Measurements from ENCODE around the gene CEACAM7. TPM values are rescaled to one million over a fixed set of nuclear protein-coding genes. Genes with fewer than 3 reads are reported as not detected.
A peak's percentile ranks its signal among the peaks of the same experiment; 100 is the strongest.

Gene CEACAM7
- total and polyA plus RNA-seq, 2 of the 13 experiments (the other 11 are each of a cell fraction or from before 2014, with no cell fraction given), result not detected

DNA sequence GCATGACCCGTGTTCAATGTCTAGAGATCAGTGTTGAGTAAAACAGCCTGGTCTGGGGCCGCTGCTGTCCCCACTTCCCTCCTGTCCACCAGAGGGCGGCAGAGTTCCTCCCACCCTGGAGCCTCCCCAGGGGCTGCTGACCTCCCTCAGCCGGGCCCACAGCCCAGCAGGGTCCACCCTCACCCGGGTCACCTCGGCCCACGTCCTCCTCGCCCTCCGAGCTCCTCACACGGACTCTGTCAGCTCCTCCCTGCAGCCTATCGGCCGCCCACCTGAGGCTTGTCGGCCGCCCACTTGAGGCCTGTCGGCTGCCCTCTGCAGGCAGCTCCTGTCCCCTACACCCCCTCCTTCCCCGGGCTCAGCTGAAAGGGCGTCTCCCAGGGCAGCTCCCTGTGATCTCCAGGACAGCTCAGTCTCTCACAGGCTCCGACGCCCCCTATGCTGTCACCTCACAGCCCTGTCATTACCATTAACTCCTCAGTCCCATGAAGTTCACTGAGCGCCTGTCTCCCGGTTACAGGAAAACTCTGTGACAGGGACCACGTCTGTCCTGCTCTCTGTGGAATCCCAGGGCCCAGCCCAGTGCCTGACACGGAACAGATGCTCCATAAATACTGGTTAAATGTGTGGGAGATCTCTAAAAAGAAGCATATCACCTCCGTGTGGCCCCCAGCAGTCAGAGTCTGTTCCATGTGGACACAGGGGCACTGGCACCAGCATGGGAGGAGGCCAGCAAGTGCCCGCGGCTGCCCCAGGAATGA, 18.9 kb upstream of the CEACAM7 start (continued):
- TF ChIP-seq PATZ1 (CRISPR knock-in tag; IDR thresholded peaks at IDR 0.05) (0 out of 2 replicates have a peak, but pooled peaks have one; percentile 8), ETV5 (CRISPR knock-in tag; IDR thresholded peaks at IDR 0.05; ENCODE audit: borderline replicate concordance) (no peak), KLF12 (CRISPR knock-in tag; IDR thresholded peaks at IDR 0.05; ENCODE audit: borderline replicate concordance) (peak; percentile 51; the same call in 1 of the 2 replicates), BRD4 (CRISPR knock-in tag; IDR thresholded peaks at IDR 0.05) (no peak), HMGXB4 (CRISPR knock-in tag; IDR thresholded peaks at IDR 0.05; ENCODE audit: borderline replicate concordance in 1 of 2, low read depth in 1 of 2) (peak; percentile 70 to 90), ZNF598 (CRISPR knock-in tag; IDR thresholded peaks at IDR 0.05; ENCODE audit: borderline replicate concordance) (0 out of 2 replicates have a peak, but pooled peaks have one; percentile 21), ZNF619 (CRISPR knock-in tag; IDR thresholded peaks at IDR 0.05) (no peak), ZNF263 (CRISPR knock-in tag; IDR thresholded peaks at IDR 0.05) (peak; percentile 45; the same call in 1 of the 2 replicates), ZNF414 (CRISPR knock-in tag; IDR thresholded peaks at IDR 0.05) (0 out of 2 replicates have a peak, but pooled peaks have one; percentile 33)
- TF ChIP-seq, protein P1, sequence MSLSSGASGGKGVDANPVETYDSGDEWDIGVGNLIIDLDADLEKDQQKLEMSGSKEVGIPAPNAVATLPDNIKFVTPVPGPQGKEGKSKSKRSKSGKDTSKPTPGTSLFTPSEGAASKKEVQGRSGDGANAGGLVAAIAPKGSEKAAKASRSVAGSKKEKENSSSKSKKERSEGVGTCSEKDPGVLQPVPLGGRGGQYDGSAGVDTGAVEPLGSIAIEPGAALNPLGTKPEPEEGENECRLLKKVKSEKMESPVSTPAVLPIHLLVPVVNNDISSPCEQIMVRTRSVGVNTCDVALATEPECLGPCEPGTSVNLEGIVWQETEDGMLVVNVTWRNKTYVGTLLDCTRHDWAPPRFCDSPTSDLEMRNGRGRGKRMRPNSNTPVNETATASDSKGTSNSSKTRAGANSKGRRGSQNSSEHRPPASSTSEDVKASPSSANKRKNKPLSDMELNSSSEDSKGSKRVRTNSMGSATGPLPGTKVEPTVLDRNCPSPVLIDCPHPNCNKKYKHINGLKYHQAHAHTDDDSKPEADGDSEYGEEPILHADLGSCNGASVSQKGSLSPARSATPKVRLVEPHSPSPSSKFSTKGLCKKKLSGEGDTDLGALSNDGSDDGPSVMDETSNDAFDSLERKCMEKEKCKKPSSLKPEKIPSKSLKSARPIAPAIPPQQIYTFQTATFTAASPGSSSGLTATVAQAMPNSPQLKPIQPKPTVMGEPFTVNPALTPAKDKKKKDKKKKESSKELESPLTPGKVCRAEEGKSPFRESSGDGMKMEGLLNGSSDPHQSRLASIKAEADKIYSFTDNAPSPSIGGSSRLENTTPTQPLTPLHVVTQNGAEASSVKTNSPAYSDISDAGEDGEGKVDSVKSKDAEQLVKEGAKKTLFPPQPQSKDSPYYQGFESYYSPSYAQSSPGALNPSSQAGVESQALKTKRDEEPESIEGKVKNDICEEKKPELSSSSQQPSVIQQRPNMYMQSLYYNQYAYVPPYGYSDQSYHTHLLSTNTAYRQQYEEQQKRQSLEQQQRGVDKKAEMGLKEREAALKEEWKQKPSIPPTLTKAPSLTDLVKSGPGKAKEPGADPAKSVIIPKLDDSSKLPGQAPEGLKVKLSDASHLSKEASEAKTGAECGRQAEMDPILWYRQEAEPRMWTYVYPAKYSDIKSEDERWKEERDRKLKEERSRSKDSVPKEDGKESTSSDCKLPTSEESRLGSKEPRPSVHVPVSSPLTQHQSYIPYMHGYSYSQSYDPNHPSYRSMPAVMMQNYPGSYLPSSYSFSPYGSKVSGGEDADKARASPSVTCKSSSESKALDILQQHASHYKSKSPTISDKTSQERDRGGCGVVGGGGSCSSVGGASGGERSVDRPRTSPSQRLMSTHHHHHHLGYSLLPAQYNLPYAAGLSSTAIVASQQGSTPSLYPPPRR (CRISPR knock-in tag; IDR thresholded peaks at IDR 0.05; ENCODE audit: borderline replicate concordance), result no peak
- TF ChIP-seq, protein P2, sequence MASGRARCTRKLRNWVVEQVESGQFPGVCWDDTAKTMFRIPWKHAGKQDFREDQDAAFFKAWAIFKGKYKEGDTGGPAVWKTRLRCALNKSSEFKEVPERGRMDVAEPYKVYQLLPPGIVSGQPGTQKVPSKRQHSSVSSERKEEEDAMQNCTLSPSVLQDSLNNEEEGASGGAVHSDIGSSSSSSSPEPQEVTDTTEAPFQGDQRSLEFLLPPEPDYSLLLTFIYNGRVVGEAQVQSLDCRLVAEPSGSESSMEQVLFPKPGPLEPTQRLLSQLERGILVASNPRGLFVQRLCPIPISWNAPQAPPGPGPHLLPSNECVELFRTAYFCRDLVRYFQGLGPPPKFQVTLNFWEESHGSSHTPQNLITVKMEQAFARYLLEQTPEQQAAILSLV (CRISPR knock-in tag; IDR thresholded peaks at IDR 0.05; ENCODE audit: borderline replicate concordance), result 0 out of 2 replicates have a peak, but pooled peaks have one; percentile 35
- TF ChIP-seq, protein P3, sequence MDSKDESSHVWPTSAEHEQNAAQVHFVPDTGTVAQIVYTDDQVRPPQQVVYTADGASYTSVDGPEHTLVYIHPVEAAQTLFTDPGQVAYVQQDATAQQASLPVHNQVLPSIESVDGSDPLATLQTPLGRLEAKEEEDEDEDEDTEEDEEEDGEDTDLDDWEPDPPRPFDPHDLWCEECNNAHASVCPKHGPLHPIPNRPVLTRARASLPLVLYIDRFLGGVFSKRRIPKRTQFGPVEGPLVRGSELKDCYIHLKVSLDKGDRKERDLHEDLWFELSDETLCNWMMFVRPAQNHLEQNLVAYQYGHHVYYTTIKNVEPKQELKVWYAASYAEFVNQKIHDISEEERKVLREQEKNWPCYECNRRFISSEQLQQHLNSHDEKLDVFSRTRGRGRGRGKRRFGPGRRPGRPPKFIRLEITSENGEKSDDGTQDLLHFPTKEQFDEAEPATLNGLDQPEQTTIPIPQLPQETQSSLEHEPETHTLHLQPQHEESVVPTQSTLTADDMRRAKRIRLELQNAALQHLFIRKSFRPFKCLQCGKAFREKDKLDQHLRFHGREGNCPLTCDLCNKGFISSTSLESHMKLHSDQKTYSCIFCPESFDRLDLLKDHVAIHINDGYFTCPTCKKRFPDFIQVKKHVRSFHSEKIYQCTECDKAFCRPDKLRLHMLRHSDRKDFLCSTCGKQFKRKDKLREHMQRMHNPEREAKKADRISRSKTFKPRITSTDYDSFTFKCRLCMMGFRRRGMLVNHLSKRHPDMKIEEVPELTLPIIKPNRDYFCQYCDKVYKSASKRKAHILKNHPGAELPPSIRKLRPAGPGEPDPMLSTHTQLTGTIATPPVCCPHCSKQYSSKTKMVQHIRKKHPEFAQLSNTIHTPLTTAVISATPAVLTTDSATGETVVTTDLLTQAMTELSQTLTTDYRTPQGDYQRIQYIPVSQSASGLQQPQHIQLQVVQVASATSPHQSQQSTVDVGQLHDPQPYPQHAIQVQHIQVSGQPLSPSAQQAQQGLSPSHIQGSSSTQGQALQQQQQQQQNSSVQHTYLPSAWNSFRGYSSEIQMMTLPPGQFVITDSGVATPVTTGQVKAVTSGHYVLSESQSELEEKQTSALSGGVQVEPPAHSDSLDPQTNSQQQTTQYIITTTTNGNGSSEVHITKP (CRISPR knock-in tag; IDR thresholded peaks at IDR 0.05; ENCODE audit: low read depth), result no peak

Data from HepG2 (cell line).